Measurements from ENCODE around the gene AQR. TPM values are rescaled to one million over a fixed set of nuclear protein-coding genes. Genes with fewer than 3 reads are reported as not detected.
"Not testable (repeated sequence)": the region's sequence is repeated elsewhere in the genome, so short reads cannot be mapped to it uniquely, and the experiment has no call there.

Gene AQR
- total RNA-seq, 1 experiment from 2014 or later = 26.1 TPM

DNA sequence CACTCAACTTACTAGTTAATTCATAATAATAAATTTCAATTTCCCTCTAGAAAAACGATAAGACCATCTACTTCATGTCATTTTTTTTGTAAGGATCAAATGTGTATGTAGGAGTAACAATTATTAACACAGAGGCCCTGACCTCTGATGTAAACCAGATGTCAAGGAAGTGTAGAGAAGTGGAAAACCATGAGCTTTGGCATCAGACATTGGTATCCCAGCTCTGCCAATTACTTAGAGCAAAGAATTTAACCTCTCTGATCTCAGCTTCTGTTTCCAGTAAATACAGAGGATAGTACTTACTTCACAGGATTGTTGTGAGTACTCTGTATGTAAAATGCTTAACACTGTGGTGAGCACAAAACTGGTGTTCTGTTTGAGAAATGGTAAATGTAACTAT lies 17.5 kb downstream of the AQR start:
- POLR2A ChIA-PET (ENCODE audit: unreplicated experiment) = no interaction called here
- DNase-seq (no peak), ATAC-seq (no peak)
- H3K27ac ChIP-seq (ENCODE audit: low read length) = no peak overlapping the region
- no peaks in the 10 kb centered on the region for H3F3A ChIP-seq (ENCODE audit: low read length, unreplicated experiment)
- H3K4me1 ChIP-seq (ENCODE audit: insufficient read depth, low read length) = no peaks in the 10 kb centered on the region
- intact Hi-C loops (cut with micrococcal nuclease) = no loop called here
- no peak overlapping the region for H3K4me3 ChIP-seq (ENCODE audit: low read length)
- H3K27me3 ChIP-seq (ENCODE audit: low read length) = no peaks in the 10 kb centered on the region
- H3K79me2 ChIP-seq (ENCODE audit: low read length) = no peaks in the 10 kb centered on the region
- CTCF ChIA-PET = no interaction called here
- H2AFZ ChIP-seq (ENCODE audit: low read length) = no peak overlapping the region
- no peaks in the 10 kb centered on the region for H3K9me3 ChIP-seq (ENCODE audit: low read length)
- no peaks in the 10 kb centered on the region for H4K20me1 ChIP-seq (ENCODE audit: low read length)
- TF ChIP-seq EZH2phosphoT487 (IDR thresholded peaks at IDR 0.05; ENCODE audit: borderline replicate concordance, low read length) = no peak
- no peak for TF ChIP-seq EZH2 (IDR thresholded peaks at IDR 0.05; ENCODE audit: low read length, unreplicated experiment)
- TF ChIP-seq, protein P1, sequence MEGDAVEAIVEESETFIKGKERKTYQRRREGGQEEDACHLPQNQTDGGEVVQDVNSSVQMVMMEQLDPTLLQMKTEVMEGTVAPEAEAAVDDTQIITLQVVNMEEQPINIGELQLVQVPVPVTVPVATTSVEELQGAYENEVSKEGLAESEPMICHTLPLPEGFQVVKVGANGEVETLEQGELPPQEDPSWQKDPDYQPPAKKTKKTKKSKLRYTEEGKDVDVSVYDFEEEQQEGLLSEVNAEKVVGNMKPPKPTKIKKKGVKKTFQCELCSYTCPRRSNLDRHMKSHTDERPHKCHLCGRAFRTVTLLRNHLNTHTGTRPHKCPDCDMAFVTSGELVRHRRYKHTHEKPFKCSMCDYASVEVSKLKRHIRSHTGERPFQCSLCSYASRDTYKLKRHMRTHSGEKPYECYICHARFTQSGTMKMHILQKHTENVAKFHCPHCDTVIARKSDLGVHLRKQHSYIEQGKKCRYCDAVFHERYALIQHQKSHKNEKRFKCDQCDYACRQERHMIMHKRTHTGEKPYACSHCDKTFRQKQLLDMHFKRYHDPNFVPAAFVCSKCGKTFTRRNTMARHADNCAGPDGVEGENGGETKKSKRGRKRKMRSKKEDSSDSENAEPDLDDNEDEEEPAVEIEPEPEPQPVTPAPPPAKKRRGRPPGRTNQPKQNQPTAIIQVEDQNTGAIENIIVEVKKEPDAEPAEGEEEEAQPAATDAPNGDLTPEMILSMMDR (conservative IDR thresholded peaks at IDR 0.05; ENCODE audit: low read depth, low read length) = no peak
- peaks cover 21% of the 10 kb centered on the region; the same call in 1 of the 2 replicates for H3K36me3 ChIP-seq (ENCODE audit: low read depth, low read length)
- H3K9me2 ChIP-seq (replicated peaks; ENCODE audit: low read length) = no peaks in the 10 kb centered on the region
- no peak overlapping the region for H3K4me2 ChIP-seq (ENCODE audit: low read length)
- no peak overlapping the region for H3K9ac ChIP-seq (ENCODE audit: low read length)
- BruUV-seq (replicated peaks) = no TSS peak

- Histone ChIP-seq H3K79me2 (ENCODE audit: low read length) (no peaks in the 10 kb centered on the region), H3K4me1 (ENCODE audit: insufficient read depth, low read length) (no peaks in the 10 kb centered on the region), H3K27ac (ENCODE audit: low read length) (no peak overlapping the region), H4K20me1 (ENCODE audit: low read length) (no peaks in the 10 kb centered on the region), H3K9me2 (replicated peaks; ENCODE audit: low read length) (no peaks in the 10 kb centered on the region), H3K36me3 (ENCODE audit: low read depth, low read length) (peaks cover 33% of the 10 kb centered on the region), H2AFZ (ENCODE audit: low read length) (no peak overlapping the region), H3F3A (ENCODE audit: low read length, unreplicated experiment) (no peaks in the 10 kb centered on the region), H3K9me3 (ENCODE audit: low read length) (no peaks in the 10 kb centered on the region), H3K27me3 (ENCODE audit: low read length) (no peaks in the 10 kb centered on the region), H3K9ac (ENCODE audit: low read length) (no peak overlapping the region), H3K4me3 (ENCODE audit: low read length) (no peak overlapping the region), H3K4me2 (ENCODE audit: low read length) (no peak overlapping the region)
- ChIA-PET CTCF (interaction anchor here (1.0 kb wide), 1 partner anchor 237 kb away, joined by 3 read pairs; no protein-coding TSS in a partner anchor), POLR2A (ENCODE audit: unreplicated experiment) (interaction anchor here (0.6 kb wide), 1 partner anchor 202 kb away, joined by 4 read pairs; no protein-coding TSS in a partner anchor)
- intact Hi-C loops (cut with micrococcal nuclease) = no loop called here
- BruUV-seq (replicated peaks) = no TSS peak
- no peak for ATAC-seq
- DNase-seq = no peak
- TF ChIP-seq, protein P1 (conservative IDR thresholded peaks at IDR 0.05; ENCODE audit: low read depth, low read length) = no peak
- TF ChIP-seq EZH2phosphoT487 (IDR thresholded peaks at IDR 0.05; ENCODE audit: borderline replicate concordance, low read length) = no peak
- no peak for TF ChIP-seq EZH2 (IDR thresholded peaks at IDR 0.05; ENCODE audit: low read length, unreplicated experiment)
Observed at GRCh38 chr15:34944936-34945335, 24.6 kb downstream of the AQR start.

DNA sequence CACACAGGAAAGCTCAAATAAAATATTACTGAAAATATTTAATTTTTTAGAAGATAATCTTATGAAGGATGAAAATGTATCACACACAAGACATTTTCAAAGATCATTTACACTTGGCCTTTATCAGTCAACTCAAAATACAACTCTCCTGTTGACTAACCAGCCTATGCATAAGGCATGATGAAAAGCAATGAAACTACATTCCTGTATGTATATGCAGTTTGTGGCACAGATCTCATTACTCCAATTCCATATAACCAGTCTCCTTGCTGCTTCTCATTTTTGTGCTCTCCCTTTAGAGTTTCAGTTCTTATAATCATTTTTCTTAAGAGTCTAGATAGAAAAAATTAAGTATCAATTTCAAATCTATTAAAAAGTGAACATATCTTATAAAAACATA lies 25.8 kb downstream of the AQR start:
- ChIA-PET CTCF (no interaction called here), POLR2A (ENCODE audit: unreplicated experiment) (no interaction called here)
- Histone ChIP-seq H3K9me2 (replicated peaks; ENCODE audit: low read length) (no peaks in the 10 kb centered on the region), H3K36me3 (ENCODE audit: low read depth, low read length) (peaks cover 40% of the 10 kb centered on the region), H2AFZ (ENCODE audit: low read length) (no peak overlapping the region), H3K9me3 (ENCODE audit: low read length) (no peaks in the 10 kb centered on the region), H3K4me3 (ENCODE audit: low read length) (no peak overlapping the region), H4K20me1 (ENCODE audit: low read length) (no peaks in the 10 kb centered on the region), H3F3A (ENCODE audit: low read length, unreplicated experiment) (no peaks in the 10 kb centered on the region), H3K4me1 (ENCODE audit: insufficient read depth, low read length) (no peaks in the 10 kb centered on the region), H3K9ac (ENCODE audit: low read length) (no peak overlapping the region), H3K27me3 (ENCODE audit: low read length) (no peaks in the 10 kb centered on the region), H3K79me2 (ENCODE audit: low read length) (no peaks in the 10 kb centered on the region), H3K27ac (ENCODE audit: low read length) (no peak overlapping the region), H3K4me2 (ENCODE audit: low read length) (no peak overlapping the region)
- no TSS peak for BruUV-seq (replicated peaks)
- ATAC-seq (no peak), DNase-seq (no peak)
- TF ChIP-seq EZH2 (IDR thresholded peaks at IDR 0.05; ENCODE audit: low read length, unreplicated experiment) (no peak), EZH2phosphoT487 (IDR thresholded peaks at IDR 0.05; ENCODE audit: borderline replicate concordance, low read length) (no peak)
- TF ChIP-seq, protein P1 (conservative IDR thresholded peaks at IDR 0.05; ENCODE audit: low read depth, low read length) = no peak
- intact Hi-C loops (cut with micrococcal nuclease) = no loop called here

- H3K4me2 ChIP-seq (ENCODE audit: low read length); H3K27me3 ChIP-seq (ENCODE audit: low read length); H3K4me3 ChIP-seq (ENCODE audit: low read length); H3K9me3 ChIP-seq (ENCODE audit: low read length); H3K27ac ChIP-seq (ENCODE audit: low read length); H2AFZ ChIP-seq (ENCODE audit: low read length); DNase-seq; BruUV-seq (replicated peaks); ATAC-seq; H3F3A ChIP-seq (ENCODE audit: low read length, unreplicated experiment); H3K4me1 ChIP-seq (ENCODE audit: insufficient read depth, low read length); H3K79me2 ChIP-seq (ENCODE audit: low read length); POLR2A ChIA-PET (ENCODE audit: unreplicated experiment); CTCF ChIA-PET; H3K9ac ChIP-seq (ENCODE audit: low read length); H3K9me2 ChIP-seq (replicated peaks; ENCODE audit: low read length); H4K20me1 ChIP-seq (ENCODE audit: low read length); intact Hi-C loops (cut with micrococcal nuclease): not testable (repeated sequence)
- H3K36me3 ChIP-seq (ENCODE audit: low read depth, low read length) = peaks cover 44% of the 10 kb centered on the region
Observed at GRCh38 chr15:34943264-34943663, 26.3 kb downstream of the AQR start.

All from PC-3 (cell line).